Upper lobe of right lung (tissue), 1 donor: ENCODE data around the gene NFAM1. TPM values are rescaled to one million over a fixed set of nuclear protein-coding genes. Genes with fewer than 3 reads are reported as not detected.

Experiments used
- ATAC-seq: fragments of 200-7000 bp; cut with Tn5 transposase; one replicate; pipeline ENCODE4 v1.9.1; 2020; ENCODE audit warnings: mild to moderate bottlenecking, moderate library complexity
- DNase-seq: peaks from one replicate; pipeline ENCODE4 v3.0.0-alpha.2; 2020
- H3K27ac ChIP-seq: fragments of 200-600 bp; one replicate; pipeline ENCODE4 v1.8.0; 2022
- H3K27me3 ChIP-seq: fragments of 200-600 bp; one replicate; pipeline ENCODE4 v1.8.0; 2022; ENCODE audit warnings: mild to moderate bottlenecking
- H3K36me3 ChIP-seq: fragments of 200-600 bp; one replicate; pipeline ENCODE4 v1.8.0; 2022
- H3K4me1 ChIP-seq: fragments of 200-600 bp; one replicate; pipeline ENCODE4 v1.8.0; 2022
- H3K4me3 ChIP-seq: fragments of 200-600 bp; one replicate; pipeline ENCODE4 v1.8.0; 2022; ENCODE audit warnings: mild to moderate bottlenecking
- H3K9me3 ChIP-seq: fragments of 200-600 bp; one replicate; pipeline ENCODE4 v1.8.0; 2022
- intact Hi-C: fragments of 100-400 bp; cut with DNase I; formaldehyde crosslinking; loops from one replicate; pipeline ENCODE4 v1.11.0; 2022
- total RNA-seq: library from RNA; stranded (reverse); fragmentation: NEBNext Ultra II Directional; extraction: Animal tissue kit (Norgen Biotek cat#: 25700); gene quantifications from one replicate; pipeline ENCODE4 v1.2.1, GENCODE V29; 2021
- TF ChIP-seq, protein P1 (sequence below): fragments of 200-600 bp; IDR thresholded peaks from one replicate; pipeline ENCODE4 v1.8.0; 2022; ENCODE audit warnings: antibody characterized with exemption
- donor health status: DM: no; HTN: yes; CAD: no; lungs with severe emphysema.

The NFAM1 gene
- total RNA-seq, 1 donor from 2014 or later: 12.6 TPM

DNA sequence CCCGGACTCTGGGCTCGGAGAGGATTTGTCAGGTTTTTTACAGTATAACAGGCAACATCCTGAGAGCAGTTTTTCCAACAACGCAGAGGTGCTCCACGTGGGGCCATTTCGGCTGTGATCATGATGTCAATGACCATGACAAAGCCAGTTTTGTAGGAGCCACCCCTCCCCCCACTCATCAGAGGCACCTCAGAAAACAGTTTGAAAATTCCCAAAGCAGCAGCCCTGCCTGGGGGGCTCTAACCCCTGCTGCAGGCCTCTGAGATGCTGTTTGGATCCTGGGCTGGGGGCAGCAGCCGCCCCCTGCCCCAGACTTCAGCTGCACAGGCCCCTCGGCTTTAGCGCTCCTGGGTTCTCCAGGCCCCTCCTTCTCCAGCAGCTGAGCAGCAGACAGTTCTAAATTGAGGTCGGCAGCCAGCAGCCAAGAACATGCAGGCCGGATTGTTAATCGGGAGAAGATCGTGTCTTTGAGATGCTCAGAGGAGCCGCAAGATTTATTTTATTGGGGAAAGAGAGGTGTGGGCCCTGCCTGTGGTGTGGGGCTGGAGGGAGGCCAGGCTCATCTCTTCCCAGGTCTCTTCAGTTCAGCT lies 19.4 kb downstream of the NFAM1 start:
- intact Hi-C loops: no loop called here
- no peaks in the 10 kb centered on the region for H3K4me1 ChIP-seq
- ATAC-seq (no peak), DNase-seq (no peak)
- no peak overlapping the region for H3K27ac ChIP-seq
- no peaks in the 10 kb centered on the region for H3K36me3 ChIP-seq
- no peaks in the 10 kb centered on the region for H3K27me3 ChIP-seq
- H3K9me3 ChIP-seq: no peaks in the 10 kb centered on the region
- H3K4me3 ChIP-seq: no peak overlapping the region
- TF ChIP-seq, protein P1, sequence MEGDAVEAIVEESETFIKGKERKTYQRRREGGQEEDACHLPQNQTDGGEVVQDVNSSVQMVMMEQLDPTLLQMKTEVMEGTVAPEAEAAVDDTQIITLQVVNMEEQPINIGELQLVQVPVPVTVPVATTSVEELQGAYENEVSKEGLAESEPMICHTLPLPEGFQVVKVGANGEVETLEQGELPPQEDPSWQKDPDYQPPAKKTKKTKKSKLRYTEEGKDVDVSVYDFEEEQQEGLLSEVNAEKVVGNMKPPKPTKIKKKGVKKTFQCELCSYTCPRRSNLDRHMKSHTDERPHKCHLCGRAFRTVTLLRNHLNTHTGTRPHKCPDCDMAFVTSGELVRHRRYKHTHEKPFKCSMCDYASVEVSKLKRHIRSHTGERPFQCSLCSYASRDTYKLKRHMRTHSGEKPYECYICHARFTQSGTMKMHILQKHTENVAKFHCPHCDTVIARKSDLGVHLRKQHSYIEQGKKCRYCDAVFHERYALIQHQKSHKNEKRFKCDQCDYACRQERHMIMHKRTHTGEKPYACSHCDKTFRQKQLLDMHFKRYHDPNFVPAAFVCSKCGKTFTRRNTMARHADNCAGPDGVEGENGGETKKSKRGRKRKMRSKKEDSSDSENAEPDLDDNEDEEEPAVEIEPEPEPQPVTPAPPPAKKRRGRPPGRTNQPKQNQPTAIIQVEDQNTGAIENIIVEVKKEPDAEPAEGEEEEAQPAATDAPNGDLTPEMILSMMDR: no peak

DNA sequence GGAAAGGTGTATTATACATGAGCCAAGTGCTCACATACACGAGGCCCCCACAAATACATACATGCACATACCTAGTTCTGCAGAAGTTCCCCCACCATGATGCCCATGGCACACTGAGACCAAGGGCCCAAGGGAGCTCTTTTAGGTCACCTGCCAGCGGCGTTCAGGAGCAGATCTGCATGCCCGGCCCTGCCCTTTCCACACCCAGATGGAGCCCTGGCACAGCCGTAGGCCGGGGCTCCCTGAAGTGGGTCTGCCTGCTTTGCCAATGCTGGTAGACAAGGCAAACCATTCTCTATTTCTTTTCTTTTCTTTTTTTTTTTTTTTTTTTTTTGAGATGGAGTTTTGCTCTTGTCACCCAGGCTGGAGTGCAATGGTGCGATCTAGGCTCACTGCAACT lies 21.5 kb downstream of the NFAM1 start:
- Histone ChIP-seq H3K27me3 (no peaks in the 10 kb centered on the region), H3K27ac (no peak overlapping the region), H3K4me3 (no peak overlapping the region), H3K36me3 (no peaks in the 10 kb centered on the region), H3K4me1 (no peaks in the 10 kb centered on the region), H3K9me3 (no peaks in the 10 kb centered on the region)
- no peak for DNase-seq
- intact Hi-C loops: no loop called here
- TF ChIP-seq, protein P1: no peak
- ATAC-seq: no peak

DNA sequence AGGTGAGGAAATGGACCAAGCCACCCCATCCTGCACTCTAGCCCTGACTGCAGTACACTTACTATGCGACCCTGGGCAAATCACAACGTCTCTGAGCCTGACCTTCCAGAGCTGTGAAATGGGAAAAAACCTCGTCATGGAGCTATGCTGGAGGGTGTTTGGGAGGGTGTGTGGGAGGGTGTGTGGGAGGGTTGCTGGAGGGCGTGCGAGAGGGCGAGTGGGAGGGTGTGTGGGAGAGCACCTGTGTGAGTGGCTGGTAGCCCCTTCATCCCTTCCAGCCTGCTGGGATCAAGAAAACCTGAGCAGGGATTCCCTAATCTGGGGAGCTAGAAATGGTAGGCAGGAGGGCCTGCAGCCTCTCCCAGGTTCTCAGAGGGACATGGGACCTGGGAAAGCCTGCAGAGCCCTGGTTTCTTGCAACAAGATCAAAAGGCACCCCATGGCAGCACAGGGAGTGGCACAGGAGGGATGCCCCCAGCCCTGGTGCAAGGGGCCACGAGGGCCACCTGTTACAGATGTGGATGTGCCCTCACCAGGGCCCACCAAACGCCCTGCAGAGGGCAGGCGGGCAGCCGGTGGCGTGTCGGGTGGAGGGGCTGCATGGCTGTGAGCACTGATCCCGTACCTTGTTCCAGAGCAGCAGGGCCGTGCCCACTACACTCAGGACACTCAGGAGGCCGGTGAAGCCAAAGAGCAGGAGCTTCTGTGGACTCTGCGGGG lies 23.2 kb downstream of the NFAM1 start:
- no peak overlapping the region for H3K4me3 ChIP-seq
- intact Hi-C loops: no loop called here
- no peaks in the 10 kb centered on the region for H3K4me1 ChIP-seq
- H3K27me3 ChIP-seq: no peaks in the 10 kb centered on the region
- no peak overlapping the region for H3K27ac ChIP-seq
- H3K9me3 ChIP-seq: no peaks in the 10 kb centered on the region
- no peak for DNase-seq
- H3K36me3 ChIP-seq: no peaks in the 10 kb centered on the region
- TF ChIP-seq, protein P1: no peak
- no peak for ATAC-seq

DNA sequence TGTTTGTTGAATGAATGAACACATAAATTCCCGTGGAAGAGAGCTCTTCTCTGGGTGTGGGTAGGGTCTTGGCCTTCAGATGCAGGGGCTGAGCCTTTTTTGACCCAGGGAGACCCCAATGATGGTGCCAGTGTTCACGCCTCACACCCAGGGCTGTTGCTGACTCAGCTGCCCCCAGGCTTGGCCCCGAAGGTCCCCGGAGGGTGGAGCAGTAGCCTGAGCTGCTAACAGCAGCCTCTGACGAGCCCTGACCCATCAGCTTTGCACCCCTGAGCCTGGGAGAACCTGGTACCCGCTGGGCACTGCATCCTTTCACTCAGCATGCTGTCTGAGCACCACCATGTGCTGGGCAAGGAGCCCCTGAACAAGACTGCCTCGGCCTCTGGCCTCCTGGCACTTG lies 23.9 kb downstream of the NFAM1 start:
- no peak overlapping the region for H3K27ac ChIP-seq
- H3K9me3 ChIP-seq: no peaks in the 10 kb centered on the region
- intact Hi-C loops: no loop called here
- TF ChIP-seq, protein P1: no peak
- no peaks in the 10 kb centered on the region for H3K27me3 ChIP-seq
- H3K36me3 ChIP-seq: no peaks in the 10 kb centered on the region
- no peaks in the 10 kb centered on the region for H3K4me1 ChIP-seq
- DNase-seq (no peak), ATAC-seq (no peak)
- no peak overlapping the region for H3K4me3 ChIP-seq

DNA sequence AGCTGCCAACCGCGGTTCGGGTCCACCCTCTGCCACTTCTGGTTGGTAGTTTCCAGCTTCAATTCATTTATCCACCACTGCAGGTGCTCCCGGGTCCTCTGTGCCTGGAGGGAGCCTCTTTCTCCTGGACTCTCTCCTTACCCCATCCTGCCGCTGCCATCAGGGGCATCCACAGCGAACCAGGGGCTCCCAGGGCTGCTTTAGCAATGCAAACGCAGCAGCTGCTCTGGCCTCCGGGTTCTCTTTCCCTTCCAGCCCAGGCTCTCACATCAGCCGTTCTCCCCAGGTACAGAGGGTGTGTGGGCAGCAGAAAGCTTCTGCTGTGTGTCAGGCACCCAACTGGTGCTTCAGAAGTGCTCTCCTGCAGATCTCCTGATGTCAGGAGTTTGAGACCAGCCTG lies 27.9 kb downstream of the NFAM1 start:
- TF ChIP-seq, protein P1: no peak
- Histone ChIP-seq H3K4me1 (peaks cover 4% of the 10 kb centered on the region), H3K4me3 (no peak overlapping the region), H3K9me3 (no peaks in the 10 kb centered on the region), H3K27ac (no peak overlapping the region), H3K36me3 (no peaks in the 10 kb centered on the region), H3K27me3 (no peaks in the 10 kb centered on the region)
- intact Hi-C loops: no loop called here
- ATAC-seq (no peak), DNase-seq (no peak)
